Activated T-cell treated with anti-CD3 and anti-CD28 coated beads for 1 hour (primary cell): ENCODE measurements around the gene GH2.
"Not testable (repeated sequence)": the region's sequence is repeated elsewhere in the genome, so short reads cannot be mapped to it uniquely, and the experiment has no call there.

ENCODE experiments used
- DNase-seq: peaks from one replicate; pipeline ENCODE4 v3.0.0-alpha.2; 2020; ENCODE audit warnings: low read depth

Gene GH2

DNA sequence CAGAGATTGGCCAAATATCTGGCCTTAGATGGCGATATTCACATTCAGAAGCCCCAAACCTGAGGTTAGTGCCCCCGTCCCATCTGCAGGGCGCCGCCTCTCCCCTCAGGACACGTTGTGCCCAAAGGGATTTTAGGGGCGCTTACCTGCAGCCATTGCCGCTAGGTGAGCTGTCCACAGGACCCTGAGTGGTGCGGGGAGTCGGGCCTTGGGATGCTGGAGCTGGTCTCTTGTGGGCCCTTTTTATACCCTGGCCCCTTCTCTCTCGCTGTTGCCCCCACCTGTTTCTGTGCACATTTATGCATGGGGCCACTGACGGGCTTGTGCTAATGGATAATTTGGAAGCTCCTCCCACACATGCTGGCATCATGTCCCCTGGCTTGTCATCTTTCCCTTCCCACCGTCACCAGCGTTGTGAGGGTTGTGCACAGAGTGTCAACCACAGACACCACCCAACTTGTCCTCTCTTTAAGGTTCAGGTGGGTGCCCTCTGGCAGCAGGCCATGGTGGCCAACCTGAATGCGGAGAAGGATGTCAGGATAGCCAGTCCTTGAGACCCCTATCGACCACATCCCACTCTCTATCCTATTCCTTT lies 29.4 kb upstream of the GH2 start, which contains the start of gene CSHL1:
CSHL1 (minus strand) TSS at position 218 of the 595 bp plus-strand sequence; CDS start at position 156, 62 bp downstream.
- no peak for DNase-seq

DNA sequence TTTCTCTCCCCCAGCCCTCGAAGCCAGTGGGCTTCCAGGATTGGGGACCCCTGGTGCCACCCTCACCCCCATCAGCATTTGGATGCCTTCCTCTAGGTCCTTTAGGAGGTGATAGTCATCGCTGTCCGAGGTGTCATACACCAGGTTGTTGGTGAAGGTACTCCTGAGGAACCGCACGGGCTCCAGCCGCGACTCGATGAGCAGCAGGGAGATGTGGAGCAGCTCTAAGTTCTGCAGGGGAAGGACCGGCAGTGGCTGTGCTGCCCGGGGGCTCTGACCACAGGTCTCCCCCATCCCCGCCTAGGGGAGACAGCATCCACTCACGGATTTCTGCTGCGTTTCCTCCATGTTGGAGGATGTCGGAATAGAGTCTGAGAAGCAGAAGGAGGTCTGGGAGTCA lies 28.4 kb upstream of the GH2 start:
- DNase-seq: no peak

DNA sequence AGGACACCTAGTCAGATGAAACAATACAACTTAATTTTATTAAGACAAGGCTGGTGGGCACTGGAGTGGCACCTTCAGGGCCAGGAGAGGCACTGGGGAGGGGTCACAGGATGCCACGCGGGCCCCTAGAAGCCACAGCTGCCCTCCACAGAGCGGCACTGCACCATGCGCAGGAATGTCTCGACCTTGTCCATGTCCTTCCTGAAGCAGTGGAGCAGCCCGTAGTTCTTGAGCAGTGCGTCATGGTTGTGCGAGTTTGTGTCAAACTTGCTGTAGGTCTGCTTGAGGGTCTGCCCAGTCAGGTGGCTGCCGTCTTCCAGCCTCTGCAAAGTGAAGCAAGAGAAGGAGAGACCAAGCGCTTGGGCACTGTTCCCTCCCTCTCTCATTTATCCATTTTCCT lies 27.8 kb upstream of the GH2 start:
- not testable (repeated sequence) for DNase-seq

DNA sequence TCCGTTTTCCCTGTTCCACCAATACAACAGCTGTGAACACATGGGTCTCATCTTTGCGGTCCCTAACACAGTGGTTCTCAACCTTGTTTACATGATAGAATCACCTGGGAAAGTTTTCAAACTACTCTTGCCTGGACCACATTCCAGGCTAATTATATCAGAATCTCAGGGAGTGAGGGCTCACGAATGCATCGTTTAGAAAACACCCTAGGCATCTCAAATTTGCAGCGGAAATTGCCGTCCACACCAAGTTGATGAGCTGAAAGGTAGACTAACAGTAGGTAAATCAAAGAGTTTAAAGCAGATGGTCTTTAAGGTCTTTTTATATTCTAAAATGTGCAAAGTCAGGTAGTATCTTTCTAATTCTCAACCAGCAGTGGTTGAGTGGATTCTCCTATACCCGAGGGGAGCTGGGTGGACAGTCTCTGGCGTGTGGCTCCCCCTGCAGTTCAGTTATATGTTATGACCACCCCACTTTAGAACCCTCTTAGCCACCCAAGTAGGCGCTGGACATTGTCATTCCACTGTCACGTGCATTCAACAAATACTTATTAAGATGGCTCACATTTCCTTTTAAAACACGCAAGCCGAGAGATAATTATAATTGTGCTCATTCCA lies 25.5 kb upstream of the GH2 start:
- DNase-seq: not testable (repeated sequence)

DNA sequence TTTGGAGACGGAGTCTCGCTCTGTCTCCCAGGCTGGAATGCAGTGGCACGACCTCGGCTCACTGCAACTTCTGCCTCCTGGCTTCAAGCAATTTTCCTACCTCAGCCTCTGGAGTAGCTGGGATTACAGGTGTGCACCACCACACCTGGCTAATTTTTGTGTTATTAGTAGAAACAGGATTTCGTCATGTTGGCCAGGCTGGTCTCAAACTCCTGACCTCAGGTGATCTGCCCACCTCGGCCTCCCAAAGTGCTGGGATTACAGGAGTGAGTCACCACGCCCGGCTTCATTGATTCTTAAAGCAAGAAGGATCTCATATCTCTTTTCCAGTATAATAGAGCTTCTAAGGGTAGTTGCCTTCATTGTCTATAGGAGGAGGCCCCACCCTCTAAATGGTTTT lies 23.1 kb upstream of the GH2 start:
- not testable (repeated sequence) for DNase-seq

DNA sequence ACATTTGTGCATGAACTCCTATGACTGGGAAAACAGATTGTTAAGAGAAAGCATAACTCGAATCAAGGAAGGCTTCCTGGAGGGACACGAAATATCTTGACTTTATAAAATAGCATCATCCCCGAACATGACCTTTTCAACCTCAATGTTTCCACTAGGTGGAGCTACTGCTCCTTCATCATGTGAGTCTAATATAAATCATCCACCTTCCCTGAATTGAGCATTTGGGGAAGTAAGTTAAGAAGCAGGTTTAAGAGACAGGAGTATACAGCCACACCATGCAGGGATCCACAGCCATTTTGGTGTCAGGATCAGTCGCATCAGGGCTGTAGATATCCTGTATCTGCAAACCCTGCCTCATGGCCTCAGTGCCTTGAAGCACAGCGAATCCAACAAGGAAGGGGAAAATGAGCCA lies 22.1 kb upstream of the GH2 start:
- DNase-seq: not testable (repeated sequence)

DNA sequence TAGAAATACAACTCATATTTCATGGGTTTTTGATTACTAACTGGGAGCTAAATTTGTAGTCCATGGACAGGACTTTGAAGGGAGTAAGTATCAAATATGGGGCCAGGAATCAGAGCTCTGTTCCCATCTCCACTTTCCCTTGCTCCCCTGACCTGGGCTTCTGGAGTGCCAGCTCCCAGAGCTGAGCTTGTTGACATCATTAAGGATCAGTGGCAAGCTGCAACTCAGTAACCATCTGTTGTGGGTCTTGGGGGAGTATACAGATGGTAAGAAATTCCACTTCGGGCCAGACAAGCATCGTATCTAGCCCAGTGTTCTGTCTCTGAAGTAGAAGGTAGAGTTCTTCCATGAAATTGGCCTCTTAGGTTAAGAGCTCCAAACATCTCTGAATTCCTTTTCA lies 20.2 kb upstream of the GH2 start:
- DNase-seq: not testable (repeated sequence)

DNA sequence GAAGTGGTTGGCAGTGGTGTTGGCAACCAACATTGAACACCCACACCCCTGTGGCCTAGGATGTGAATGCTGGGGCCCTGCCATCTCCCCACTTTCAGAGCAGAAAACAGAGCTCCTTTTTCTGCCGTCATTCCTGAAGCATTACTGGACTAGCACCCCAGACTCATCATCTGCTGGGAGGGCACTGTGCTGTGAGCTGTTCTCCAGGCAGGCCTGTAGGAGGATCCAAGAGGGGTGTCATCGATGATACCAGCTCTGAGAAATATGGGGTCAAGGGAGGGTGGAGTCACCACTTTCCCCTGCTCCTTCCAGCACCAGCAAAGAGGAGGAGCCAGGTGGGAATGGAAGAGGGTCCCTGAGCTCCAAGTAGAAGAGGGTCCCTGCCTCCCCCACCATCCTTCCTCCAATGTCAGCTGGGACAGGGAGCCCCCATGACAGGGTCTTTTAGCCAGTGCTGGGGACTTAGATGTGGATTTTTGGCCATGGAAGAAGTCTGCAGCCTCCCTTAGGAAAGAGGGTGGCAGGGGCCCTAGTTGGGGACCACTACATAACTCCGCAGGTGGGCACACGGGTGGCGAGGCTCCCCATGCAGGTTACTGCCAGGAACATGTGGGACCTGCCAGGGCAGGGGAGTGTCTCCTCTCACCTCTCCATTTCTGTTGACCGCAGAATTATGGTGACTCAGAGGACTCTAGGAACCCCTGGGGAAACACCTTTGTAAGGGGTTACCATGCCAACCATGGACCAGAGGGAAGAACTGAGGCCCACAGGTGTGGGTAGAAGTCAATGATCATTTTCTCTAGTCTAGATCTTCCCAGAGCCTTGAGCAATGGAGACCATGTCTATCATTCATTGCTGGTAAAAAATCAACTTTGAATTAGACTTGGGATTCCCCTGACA lies 17.4 kb upstream of the GH2 start:
- DNase-seq: not testable (repeated sequence)

DNA sequence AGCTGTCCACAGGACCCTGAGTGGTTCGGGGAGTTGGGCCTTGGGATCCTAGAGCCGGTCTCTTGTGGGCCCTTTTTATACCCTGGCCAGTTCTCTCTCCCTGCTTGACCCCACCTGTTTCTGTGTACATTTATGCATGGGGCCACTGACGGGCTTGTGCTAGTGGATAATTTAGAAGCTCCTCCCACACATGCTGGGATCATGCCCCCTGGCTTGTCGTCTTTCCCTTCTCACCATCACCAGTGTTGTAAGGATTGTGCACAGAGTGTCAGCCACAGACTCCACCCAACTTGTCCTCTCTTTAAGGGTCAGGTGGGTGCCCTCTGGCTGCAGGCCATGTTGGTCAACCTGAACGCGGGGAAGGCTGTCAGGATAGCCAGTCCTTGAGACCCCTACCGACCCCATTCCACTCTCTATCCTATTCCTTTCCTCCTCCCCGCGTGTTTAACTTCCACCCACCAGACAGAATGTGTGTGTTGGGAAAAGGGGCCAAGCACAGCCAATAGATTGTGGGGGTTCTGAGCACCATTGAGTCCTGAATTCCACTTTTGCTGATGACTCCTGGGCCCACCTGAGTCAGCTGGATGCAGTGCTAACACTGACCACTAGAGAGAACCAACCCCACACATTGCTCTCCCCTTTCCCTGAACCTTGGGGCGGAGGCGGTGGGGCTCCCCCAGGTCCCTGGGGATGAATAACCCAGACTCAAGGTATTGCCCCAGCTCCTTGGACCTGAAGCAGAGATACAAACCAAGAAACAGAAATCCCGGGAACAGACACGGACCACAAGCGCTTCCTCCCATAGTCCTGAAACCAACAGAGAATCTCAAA lies 15.0 kb upstream of the GH2 start, which contains the start of gene CSH1:
CSH1 (minus strand) TSS at position 51 of the 831 bp plus-strand sequence. CDS start 63 bp downstream, outside the sequence.
- DNase-seq: not testable (repeated sequence)

DNA sequence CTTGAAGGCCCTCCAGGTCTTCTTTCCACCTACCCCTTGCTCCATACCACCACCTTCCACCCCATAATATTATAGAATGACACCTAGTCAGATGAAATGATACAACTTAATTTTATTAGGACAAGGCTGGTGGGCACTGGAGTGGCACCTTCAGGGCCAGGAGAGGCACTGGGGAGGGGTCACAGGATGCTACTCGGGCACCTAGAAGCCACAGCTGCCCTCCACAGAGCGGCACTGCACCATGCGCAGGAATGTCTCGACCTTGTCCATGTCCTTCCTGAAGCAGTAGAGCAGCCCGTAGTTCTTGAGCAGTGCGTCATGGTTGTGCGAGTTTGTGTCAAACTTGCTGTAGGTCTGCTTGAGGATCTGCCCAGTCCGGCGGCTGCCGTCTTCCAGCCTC lies 13.1 kb upstream of the GH2 start:
- not testable (repeated sequence) for DNase-seq

DNA sequence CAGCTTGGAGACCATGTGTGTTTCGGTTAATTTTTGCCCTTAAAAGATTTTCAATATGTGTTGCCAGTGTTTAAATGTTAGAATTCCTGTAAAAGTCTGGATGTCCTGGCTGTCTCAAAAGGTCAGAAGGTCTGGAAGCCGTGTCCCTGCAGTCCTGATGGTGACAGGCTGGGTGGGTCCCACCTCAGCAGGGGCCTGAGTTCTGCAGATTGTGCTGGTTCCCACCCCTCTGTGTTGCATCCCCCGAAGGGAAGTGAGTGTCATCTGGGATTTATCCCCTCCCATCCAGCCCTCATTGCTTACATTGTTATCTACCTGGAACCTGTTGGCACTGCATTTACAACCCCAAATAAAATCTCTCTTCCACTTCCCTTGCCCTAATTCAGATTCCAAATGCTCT lies 12.3 kb upstream of the GH2 start:
- DNase-seq: not testable (repeated sequence)

DNA sequence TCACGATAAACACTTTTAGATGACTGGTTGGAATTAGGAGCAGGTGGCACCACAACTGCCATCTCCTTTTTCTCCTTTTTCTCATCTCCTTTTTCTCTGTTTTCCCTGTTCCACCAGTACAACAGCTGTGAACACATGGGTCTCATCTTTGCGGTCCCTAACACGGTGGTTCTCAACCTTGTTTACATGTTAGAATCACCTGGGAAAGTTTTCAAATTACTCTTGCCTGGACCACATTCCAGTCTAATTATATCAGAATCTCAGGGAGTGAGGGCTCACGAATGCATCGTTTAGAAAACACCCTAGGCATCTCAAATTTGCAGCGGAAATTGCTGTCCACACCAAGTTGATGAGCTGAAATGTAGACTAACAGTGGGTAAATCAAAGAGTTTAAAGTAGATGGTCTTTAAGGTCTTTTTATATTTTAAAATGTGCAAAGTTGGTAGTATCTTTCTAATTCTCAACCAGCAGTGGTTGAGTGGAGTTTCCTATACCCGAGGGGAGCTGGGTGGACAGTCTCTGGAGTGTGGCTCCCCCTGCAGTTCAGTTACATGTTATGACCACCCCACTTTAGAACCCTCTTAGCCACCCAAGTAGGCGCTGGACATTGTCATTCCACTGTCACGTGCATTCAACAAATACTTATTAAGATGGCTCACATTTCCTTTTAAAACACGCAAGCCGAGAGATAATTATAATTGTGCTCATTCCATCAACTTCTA lies 10.7 kb upstream of the GH2 start:
- DNase-seq: not testable (repeated sequence)

DNA sequence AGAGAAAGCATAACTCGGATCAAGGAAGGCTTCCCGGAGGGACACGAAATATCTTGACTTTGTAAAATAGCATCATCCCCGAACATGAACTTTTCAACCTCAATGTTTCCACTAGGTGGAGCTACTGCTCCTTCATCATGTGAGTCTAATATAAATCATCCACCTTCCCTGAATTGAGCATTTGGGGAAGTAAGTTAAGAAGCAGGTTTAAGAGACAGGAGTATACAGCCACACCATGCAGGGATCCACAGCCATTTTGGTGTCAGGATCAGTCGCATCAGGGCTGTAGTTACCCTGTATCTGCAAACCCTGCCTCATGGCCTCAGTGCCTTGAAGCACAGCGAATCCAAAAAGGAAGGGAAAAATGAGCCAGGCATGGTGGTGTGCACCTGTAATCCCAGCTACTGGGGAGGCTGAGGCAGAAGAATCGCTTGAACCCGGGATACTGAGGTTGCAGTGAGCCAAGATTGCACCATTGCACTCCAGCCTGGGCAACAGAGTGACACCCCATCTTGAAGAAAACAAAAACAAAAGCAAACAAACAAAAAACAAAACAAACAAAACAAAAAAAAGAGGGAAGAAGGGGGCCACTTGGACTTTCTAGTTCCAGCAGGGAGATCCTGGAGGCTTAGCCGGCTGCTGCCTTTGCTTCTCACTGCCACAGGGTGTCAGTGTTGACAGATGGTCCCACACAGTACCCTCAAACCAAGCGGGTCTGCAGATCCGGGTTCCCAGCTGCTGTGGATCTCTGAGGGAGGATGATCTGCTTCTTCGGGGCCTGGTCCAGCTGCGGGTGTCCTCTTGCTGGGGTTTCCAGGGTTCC lies 7.5 kb upstream of the GH2 start:
- not testable (repeated sequence) for DNase-seq

DNA sequence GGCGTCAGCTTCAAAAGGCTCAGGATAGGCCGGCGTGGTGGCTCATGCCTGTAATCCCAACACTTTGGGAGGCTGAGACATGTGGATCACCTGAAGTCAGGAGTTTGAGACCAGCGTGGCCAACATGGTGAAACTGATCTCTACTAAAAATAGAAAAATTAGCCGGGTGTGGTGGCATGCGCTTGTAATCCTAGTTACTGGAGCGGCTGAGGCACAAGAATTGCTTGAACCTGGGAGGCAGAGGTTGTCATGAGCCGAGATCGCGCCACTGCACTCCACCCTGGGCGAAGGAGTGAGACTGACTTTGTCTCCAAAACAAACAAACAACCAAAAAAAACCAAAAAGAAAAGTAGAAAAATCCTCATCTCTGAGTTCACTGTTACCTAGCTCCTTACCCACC lies 3.4 kb upstream of the GH2 start:
- DNase-seq: not testable (repeated sequence)

DNA sequence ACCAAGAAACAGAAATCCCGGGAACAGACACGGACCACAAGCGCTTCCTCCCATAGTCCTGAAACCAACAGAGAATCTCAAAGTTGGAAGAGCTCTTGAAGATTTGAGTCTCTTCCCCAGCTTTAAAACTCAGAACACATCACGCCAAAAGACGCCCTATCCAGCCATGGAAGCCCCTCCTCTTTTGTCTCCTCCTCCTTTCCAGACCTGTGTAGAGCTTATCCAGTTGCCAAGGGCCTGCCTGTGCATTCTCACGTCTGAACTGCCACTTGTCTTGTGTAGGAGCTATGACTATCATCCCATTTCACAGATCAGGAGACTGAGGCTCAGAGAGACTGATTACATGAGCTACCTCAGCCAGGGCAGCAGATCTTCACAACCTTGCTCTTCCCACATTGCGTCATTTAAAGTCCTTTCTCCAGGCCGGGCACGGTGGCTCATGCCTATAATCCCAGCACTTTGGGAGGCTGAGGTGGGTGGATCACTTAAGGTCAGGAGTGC lies 932 bp upstream of the GH2 start:
- not testable (repeated sequence) for DNase-seq

DNA sequence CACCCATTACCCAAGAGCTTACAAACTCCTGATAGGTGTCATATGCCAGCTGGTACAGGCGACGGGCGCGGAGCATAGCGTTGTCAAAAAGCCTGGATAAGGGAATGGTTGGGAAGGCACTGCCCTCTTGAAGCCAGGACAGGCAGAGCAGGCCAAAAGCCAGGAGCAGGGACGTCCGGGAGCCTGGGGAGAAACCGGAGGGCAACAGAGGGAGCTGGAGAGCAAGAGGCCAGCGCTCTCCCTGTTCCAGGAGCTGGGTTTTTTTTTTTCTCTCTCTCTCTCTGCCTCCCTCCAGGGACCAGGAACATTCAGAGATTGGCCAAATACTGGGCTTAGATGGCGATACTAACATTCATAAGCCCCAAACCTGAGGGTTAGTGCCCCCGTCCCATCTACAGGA lies 407 bp downstream of the GH2 start:
- DNase-seq: not testable (repeated sequence)

DNA sequence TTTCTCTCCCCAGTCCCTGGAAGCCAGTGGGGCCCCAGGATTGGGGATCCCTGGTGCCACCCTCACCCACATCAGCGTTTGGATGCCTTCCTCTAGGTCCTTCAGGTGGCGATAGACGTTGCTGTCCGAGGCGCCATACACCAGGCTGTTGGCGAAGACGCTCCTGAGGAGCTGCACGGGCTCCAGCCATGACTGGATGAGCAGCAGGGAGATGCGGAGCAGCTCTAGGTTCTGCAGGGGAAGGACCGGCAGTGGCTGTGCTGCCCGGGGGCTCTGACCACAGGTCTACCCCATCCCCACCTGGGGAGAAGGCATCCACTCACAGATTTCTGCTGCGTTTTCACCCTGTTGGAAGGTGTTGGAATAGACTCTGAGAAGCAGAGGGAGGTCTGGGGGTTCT lies 1.0 kb downstream of the GH2 start:
- DNase-seq: no peak

DNA sequence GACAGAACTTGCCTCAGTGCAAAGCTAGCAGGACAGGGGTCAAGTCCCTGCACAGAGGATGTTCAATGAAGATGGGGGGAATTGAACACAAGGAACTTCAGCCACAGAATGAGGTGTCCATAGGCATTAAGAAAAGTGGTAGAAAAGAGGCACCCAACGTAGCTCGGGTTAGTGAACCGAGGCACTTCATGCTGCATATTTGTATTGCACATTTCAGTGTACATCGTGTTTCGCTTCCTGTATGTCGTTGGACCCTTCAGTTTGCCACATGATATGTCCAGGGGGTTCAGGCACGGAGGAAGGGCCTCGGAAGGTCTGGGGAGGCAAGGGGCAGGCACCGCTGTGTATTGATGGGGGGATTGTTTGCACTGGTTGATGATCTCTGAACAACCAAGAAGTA lies 3.3 kb downstream of the GH2 start:
- not testable (repeated sequence) for DNase-seq

DNA sequence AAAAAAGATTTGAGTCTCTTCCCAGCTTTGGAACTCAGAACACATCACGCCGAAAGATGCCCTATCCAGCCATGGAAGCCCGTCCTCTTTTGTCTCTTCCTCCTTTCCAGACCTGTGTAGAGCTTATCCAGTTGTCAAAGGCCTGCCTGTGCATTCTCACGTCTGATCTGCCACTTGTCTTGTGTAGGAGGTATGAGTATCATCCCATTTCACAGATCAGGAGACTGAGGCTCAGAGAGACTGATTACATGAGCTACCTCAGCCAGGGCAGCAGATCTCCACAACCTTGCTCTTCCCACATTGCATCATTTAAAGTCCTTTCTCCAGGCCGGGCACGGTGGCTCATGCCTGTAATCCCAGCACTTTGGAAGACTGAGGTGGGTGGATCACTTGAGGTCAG lies 7.1 kb downstream of the GH2 start:
- DNase-seq: not testable (repeated sequence)

DNA sequence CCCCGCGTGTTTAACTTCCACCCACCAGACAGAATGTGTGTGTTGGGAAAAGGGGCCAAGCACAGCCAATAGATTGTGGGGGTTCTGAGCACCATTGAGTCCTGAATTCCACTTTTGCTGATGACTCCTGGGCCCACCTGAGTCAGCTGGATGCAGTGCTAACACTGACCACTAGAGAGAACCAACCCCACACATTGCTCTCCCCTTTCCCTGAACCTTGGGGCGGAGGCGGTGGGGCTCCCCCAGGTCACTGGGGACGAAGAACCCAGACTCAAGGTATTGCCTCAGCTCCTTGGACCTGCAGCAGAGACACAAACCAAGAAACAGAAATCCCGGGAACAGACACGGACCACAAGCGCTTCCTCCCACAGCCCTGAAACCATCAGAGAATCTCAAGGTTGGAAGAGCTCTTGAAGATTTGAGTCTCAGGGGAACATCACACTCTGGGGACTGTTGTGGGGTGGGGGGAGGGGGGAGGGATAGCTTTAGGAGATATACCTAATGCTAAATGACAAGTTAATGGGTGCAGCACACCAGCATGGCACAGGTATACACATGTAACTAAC lies 7.6 kb downstream of the GH2 start:
- DNase-seq: not testable (repeated sequence)
